WTC11 (cell line): Measurements from ENCODE around the gene ROR2. TPM values are rescaled to one million over a fixed set of nuclear protein-coding genes. Genes with fewer than 3 reads are reported as not detected.
A peak's percentile ranks its signal among the peaks of the same experiment; 100 is the strongest.

Source experiments
- ATAC-seq: fragments of 200-7000 bp; cut with Tn5 transposase; 2 replicates; pipeline ENCODE4 v1.10.0; 2021; ENCODE audit warnings: mild to moderate bottlenecking, moderate library complexity
- CTCF ChIA-PET: fragments of 300-600 bp; sonication (Branson Sonifier 250); formaldehyde crosslinking; loops from one replicate; lab custom pipeline; 2021; ENCODE audit warnings: antibody characterized with exemption; lab: Charles Lee
- POLR2A ChIA-PET: fragments of 350-600 bp; sonication (Branson Sonifier 250); formaldehyde crosslinking; loops from one replicate; lab custom pipeline; 2021; ENCODE audit warnings: antibody characterized with exemption; lab: Charles Lee
- DNase-seq: peaks from one replicate; pipeline ENCODE4 v3.0.0; 2021; ENCODE audit warnings: low spot score
- H3K27ac Mint-ChIP-seq: 2 replicates; pipeline ENCODE4 v1.8.0; 2021; ENCODE audit warnings: mixed read lengths
- H3K27me3 Mint-ChIP-seq: 2 replicates; pipeline ENCODE4 v1.8.0; 2021; ENCODE audit warnings: low read depth, mild to moderate bottlenecking, moderate library complexity, mixed read lengths
- H3K36me3 Mint-ChIP-seq: 2 replicates; pipeline ENCODE4 v1.8.0; 2021; ENCODE audit warnings: mixed read lengths
- H3K4me1 Mint-ChIP-seq: 2 replicates; pipeline ENCODE4 v1.8.0; 2022; ENCODE audit warnings: mixed read lengths
- H3K4me3 Mint-ChIP-seq: 2 replicates; pipeline ENCODE4 v1.8.0; 2021; ENCODE audit warnings: mild to moderate bottlenecking, moderate library complexity, mixed read lengths
- H3K9me3 Mint-ChIP-seq: 2 replicates; pipeline ENCODE4 v1.8.0; 2021; ENCODE audit warnings: mixed read lengths
- HMGA2 ChIP-seq: fragments of 250-450 bp; sonication (Bioruptor Pico); IDR thresholded peaks from 2 replicates; pipeline ENCODE4 v1.4.0; 2021; ENCODE audit warnings: mild to moderate bottlenecking, moderate library complexity
- IRF2 ChIP-seq: sonication (generic); formaldehyde crosslinking; IDR thresholded peaks from 2 replicates; pipeline ENCODE4 v1.8.0; 2022; ENCODE audit warnings: low read depth, missing genetic modification reagents, borderline replicate concordance
- NFYB ChIP-seq: sonication (generic); formaldehyde crosslinking; conservative IDR thresholded peaks from 2 replicates; pipeline ENCODE4 v1.8.0; 2022; ENCODE audit warnings: low read depth, missing genetic modification reagents
- NR1H2 ChIP-seq: sonication (generic); formaldehyde crosslinking; IDR thresholded peaks from 2 replicates; pipeline ENCODE4 v1.9.0; 2021; ENCODE audit warnings: mild to moderate bottlenecking, moderate library complexity, missing genetic modification reagents
- NR2C2 ChIP-seq: sonication (generic); formaldehyde crosslinking; IDR thresholded peaks from 2 replicates; pipeline ENCODE4 v1.8.0; 2022; ENCODE audit warnings: mild to moderate bottlenecking, missing genetic modification reagents
- SP1 ChIP-seq: sonication (generic); formaldehyde crosslinking; conservative IDR thresholded peaks from 2 replicates; pipeline ENCODE4 v1.8.1; 2022; ENCODE audit warnings: missing genetic modification reagents
- ZBTB21 ChIP-seq: sonication (generic); formaldehyde crosslinking; IDR thresholded peaks from 2 replicates; pipeline ENCODE4 v1.8.1; 2023; ENCODE audit warnings: mild to moderate bottlenecking, missing genetic modification reagents, borderline replicate concordance
- ZNF232 ChIP-seq: sonication (generic); formaldehyde crosslinking; IDR thresholded peaks from 2 replicates; pipeline ENCODE4 v1.8.0; 2022; ENCODE audit warnings: mild to moderate bottlenecking, missing genetic modification reagents
- ZNF263 ChIP-seq: sonication (generic); formaldehyde crosslinking; IDR thresholded peaks from 2 replicates; pipeline ENCODE4 v1.8.1; 2022; ENCODE audit warnings: low read depth, mild to moderate bottlenecking, moderate library complexity, missing genetic modification reagents
- ZNF423 ChIP-seq: fragments of 250-450 bp; sonication (Bioruptor Pico); IDR thresholded peaks from 2 replicates; pipeline ENCODE4 v2.1.2; 2022; ENCODE audit warnings: mild to moderate bottlenecking, moderate library complexity
- total RNA-seq: library from RNA; stranded (reverse); gene quantifications from 3 replicates; pipeline ENCODE4 v1.2.3, GENCODE V29; 2021
- TF ChIP-seq, protein P1 (sequence below): sonication (generic); formaldehyde crosslinking; conservative IDR thresholded peaks from 2 replicates; pipeline ENCODE4 v1.8.1; 2023; ENCODE audit warnings: mild to moderate bottlenecking, low read depth, missing genetic modification reagents, moderate library complexity
- TF ChIP-seq, protein P2 (sequence below): sonication (generic); formaldehyde crosslinking; IDR thresholded peaks from 2 replicates; pipeline ENCODE4 v1.8.1; 2022; ENCODE audit warnings: low read depth, missing genetic modification reagents, borderline replicate concordance
- TF ChIP-seq, protein P3 (sequence below): sonication (generic); formaldehyde crosslinking; IDR thresholded peaks from 2 replicates; pipeline ENCODE4 v1.8.1; 2023; ENCODE audit warnings: mild to moderate bottlenecking, missing genetic modification reagents
- TF ChIP-seq, protein P4 (sequence below): sonication (generic); formaldehyde crosslinking; IDR thresholded peaks from 2 replicates; pipeline ENCODE4 v1.8.1; 2023; ENCODE audit warnings: mild to moderate bottlenecking, missing genetic modification reagents, moderate library complexity
- TF ChIP-seq, protein P5 (sequence below): fragments of 250-450 bp; sonication (Bioruptor Pico); IDR thresholded peaks from 2 replicates; pipeline ENCODE4 v1.9.0; 2021; ENCODE audit warnings: moderate library complexity, mild to moderate bottlenecking, inconsistent platforms, borderline replicate concordance

Gene ROR2
- total RNA-seq, 1 experiment from 2014 or later, result 19.8 TPM

DNA sequence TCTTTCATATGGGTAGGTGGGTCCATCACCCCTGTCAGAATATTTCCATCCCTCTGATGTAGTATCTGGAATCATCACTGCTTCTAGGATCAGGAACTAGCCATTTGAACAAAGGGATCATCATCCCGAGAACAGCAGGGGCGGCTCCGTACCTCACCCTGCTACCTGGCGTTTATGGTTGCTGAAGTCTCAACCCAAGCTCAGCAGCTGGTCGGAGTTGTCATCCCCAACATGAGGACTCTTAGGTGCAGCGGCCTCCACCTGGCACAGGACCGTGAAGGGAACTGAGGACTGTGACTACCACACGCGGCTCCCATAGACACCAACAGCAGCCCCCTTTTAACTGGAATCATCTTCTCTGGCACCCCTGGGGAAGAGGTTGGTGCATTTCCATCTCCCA is 35.1 kb downstream of the ROR2 start (continued):
- TF ChIP-seq, protein P1, sequence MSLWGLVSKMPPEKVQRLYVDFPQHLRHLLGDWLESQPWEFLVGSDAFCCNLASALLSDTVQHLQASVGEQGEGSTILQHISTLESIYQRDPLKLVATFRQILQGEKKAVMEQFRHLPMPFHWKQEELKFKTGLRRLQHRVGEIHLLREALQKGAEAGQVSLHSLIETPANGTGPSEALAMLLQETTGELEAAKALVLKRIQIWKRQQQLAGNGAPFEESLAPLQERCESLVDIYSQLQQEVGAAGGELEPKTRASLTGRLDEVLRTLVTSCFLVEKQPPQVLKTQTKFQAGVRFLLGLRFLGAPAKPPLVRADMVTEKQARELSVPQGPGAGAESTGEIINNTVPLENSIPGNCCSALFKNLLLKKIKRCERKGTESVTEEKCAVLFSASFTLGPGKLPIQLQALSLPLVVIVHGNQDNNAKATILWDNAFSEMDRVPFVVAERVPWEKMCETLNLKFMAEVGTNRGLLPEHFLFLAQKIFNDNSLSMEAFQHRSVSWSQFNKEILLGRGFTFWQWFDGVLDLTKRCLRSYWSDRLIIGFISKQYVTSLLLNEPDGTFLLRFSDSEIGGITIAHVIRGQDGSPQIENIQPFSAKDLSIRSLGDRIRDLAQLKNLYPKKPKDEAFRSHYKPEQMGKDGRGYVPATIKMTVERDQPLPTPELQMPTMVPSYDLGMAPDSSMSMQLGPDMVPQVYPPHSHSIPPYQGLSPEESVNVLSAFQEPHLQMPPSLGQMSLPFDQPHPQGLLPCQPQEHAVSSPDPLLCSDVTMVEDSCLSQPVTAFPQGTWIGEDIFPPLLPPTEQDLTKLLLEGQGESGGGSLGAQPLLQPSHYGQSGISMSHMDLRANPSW (CRISPR knock-in tag), result no peak
- TF ChIP-seq, protein P2, sequence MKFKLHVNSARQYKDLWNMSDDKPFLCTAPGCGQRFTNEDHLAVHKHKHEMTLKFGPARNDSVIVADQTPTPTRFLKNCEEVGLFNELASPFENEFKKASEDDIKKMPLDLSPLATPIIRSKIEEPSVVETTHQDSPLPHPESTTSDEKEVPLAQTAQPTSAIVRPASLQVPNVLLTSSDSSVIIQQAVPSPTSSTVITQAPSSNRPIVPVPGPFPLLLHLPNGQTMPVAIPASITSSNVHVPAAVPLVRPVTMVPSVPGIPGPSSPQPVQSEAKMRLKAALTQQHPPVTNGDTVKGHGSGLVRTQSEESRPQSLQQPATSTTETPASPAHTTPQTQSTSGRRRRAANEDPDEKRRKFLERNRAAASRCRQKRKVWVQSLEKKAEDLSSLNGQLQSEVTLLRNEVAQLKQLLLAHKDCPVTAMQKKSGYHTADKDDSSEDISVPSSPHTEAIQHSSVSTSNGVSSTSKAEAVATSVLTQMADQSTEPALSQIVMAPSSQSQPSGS (CRISPR knock-in tag), result no peak
- TF ChIP-seq ZNF232 (CRISPR knock-in tag), result no peak

DNA sequence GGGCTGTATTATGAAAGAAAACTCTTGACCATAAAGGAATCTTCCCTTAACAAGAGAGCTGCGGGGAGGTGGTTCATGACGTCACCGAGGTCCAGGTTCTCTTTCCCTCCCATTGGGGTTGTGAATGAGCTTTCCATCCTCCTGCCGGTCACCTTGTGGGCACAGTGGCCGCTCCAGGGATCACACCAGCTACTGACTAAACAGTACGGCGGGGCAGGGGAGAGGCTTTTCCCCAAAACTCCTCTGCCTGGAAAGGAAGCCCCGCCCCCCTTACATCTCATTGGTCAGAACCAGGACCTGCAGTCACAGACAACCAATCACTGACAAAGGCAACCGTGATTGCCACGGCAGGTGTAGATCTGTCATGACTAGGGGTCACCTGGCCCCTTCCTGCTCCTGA is 35.6 kb downstream of the ROR2 start:
- H3K27me3 Mint-ChIP-seq, result peaks cover 10% of the 10 kb centered on the region
- peak; percentile 85 for ATAC-seq
- peak; percentile 94 for TF ChIP-seq NFYB (CRISPR knock-in tag)
- no peak for TF ChIP-seq SP1 (CRISPR knock-in tag)
- TF ChIP-seq, all 79 proteins: peak for 1
- peaks cover 11% of the 10 kb centered on the region for H3K4me1 Mint-ChIP-seq
- H3K9me3 Mint-ChIP-seq, result peaks cover 3% of the 10 kb centered on the region; the same call in 1 of the 2 replicates
- POLR2A ChIA-PET, result no interaction called here
- peak; percentile 46 for DNase-seq
- no peaks in the 10 kb centered on the region; the same call in 1 of the 2 replicates for H3K36me3 Mint-ChIP-seq
- CTCF ChIA-PET, result interaction anchor here (1.7 to 1.8 kb wide), 2 partner anchors 36 to 40 kb away, joined by 5 read pairs; partner anchors contain the start of gene ROR2
- no peak overlapping the region for H3K4me3 Mint-ChIP-seq
- no peak overlapping the region for H3K27ac Mint-ChIP-seq

DNA sequence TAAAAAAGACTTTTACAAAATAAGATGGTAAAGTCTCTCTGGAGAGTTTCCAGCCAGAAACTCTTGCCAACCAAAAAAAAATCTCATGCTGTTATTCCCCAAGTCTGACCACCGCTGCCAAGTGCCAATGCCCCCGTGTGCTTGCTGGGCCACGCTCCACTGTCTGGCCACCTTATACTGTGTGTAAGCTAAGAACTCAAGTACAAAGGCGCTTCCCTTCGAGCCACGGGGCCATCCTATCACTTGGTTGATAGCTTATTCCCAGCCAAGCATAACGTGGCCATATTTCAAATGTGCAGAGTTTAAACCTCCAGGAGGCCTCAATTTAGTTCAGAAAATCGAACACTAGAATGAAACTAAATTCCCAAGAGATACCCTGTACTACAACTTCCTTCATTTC is 36.0 kb downstream of the ROR2 start:
- H3K9me3 Mint-ChIP-seq, result peaks cover 3% of the 10 kb centered on the region; the same call in 1 of the 2 replicates
- TF ChIP-seq ZNF423 (CRISPR knock-in tag), result no peak
- TF ChIP-seq NR2C2 (CRISPR knock-in tag), result no peak
- TF ChIP-seq, protein P3, sequence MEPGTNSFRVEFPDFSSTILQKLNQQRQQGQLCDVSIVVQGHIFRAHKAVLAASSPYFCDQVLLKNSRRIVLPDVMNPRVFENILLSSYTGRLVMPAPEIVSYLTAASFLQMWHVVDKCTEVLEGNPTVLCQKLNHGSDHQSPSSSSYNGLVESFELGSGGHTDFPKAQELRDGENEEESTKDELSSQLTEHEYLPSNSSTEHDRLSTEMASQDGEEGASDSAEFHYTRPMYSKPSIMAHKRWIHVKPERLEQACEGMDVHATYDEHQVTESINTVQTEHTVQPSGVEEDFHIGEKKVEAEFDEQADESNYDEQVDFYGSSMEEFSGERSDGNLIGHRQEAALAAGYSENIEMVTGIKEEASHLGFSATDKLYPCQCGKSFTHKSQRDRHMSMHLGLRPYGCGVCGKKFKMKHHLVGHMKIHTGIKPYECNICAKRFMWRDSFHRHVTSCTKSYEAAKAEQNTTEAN, result no peak
- TF ChIP-seq HMGA2 (CRISPR knock-in tag), result no peak
- TF ChIP-seq ZBTB21 (CRISPR knock-in tag), result no peak
- TF ChIP-seq IRF2 (CRISPR knock-in tag), result no peak
- TF ChIP-seq, protein P4, sequence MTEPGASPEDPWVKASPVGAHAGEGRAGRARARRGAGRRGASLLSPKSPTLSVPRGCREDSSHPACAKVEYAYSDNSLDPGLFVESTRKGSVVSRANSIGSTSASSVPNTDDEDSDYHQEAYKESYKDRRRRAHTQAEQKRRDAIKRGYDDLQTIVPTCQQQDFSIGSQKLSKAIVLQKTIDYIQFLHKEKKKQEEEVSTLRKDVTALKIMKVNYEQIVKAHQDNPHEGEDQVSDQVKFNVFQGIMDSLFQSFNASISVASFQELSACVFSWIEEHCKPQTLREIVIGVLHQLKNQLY (CRISPR knock-in tag), result no peak
- TF ChIP-seq NFYB (CRISPR knock-in tag), result no peak
- no peak for TF ChIP-seq ZNF263 (CRISPR knock-in tag)
- no peak for TF ChIP-seq SP1 (CRISPR knock-in tag)
- TF ChIP-seq, protein P2 (CRISPR knock-in tag), result no peak
- TF ChIP-seq, protein P5, sequence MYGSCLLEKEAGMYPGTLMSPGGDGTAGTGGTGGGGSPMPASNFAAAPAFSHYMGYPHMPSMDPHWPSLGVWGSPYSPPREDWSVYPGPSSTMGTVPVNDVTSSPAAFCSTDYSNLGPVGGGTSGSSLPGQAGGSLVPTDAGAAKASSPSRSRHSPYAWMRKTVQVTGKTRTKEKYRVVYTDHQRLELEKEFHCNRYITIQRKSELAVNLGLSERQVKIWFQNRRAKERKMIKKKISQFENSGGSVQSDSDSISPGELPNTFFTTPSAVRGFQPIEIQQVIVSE (CRISPR knock-in tag), result no peak
- no peak for TF ChIP-seq NR1H2 (CRISPR knock-in tag)
- ChIA-PET POLR2A (no interaction called here), CTCF (interaction anchor here (1.7 to 1.8 kb wide), 2 partner anchors 36 to 40 kb away, joined by 5 read pairs; partner anchors contain the start of gene ROR2)
- peaks cover 10% of the 10 kb centered on the region for H3K27me3 Mint-ChIP-seq
- H3K4me3 Mint-ChIP-seq, result no peak overlapping the region
- no peak overlapping the region for H3K27ac Mint-ChIP-seq
- H3K36me3 Mint-ChIP-seq, result no peaks in the 10 kb centered on the region; the same call in 1 of the 2 replicates
- H3K4me1 Mint-ChIP-seq, result peaks cover 9% of the 10 kb centered on the region
- ATAC-seq, result no peak
- no peak for DNase-seq
